Measurements from ENCODE around the gene SDHB. TPM values are rescaled to one million over a fixed set of nuclear protein-coding genes. Genes with fewer than 3 reads are reported as not detected.

Gene SDHB
- polyA plus RNA-seq, 3 donors = 116 to 275 (median 241) TPM

DNA sequence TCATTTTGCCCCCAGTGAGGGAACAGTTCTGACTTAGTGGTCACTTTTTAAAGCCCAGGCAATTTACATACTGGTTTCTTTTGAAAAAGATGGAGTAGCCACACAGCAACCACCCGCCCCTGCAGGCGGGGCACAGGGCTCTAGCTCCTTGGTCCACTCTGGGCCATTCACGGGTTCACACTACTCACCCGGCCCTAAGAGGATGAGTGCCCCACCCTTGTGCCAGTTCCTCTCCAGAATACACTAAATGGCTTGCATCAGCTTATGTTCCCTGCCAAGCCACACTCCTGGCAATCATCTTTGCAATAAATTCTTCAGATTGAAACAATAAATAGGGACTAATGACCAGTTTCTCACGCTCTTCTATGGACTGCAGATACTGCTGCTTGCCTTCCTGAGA lies 26.4 kb downstream of the SDHB start:
- H3K4me3 ChIP-seq (replicated peaks in 1 of 3; ENCODE audit: low read depth in 2 of 3, low read length in 3 of 3) = no peak overlapping the region
- H3K27me3 ChIP-seq (ENCODE audit: control insufficient read depth in 2 of 2, insufficient read depth in 2 of 2, low read length in 2 of 2) = no peaks in the 10 kb centered on the region
- peaks cover 21 to 28% of the 10 kb centered on the region in 2 donors for H3K4me1 ChIP-seq (ENCODE audit: control insufficient read depth in 1 of 2, insufficient read depth in 2 of 2, low read length in 2 of 2)
- peaks cover 79 to 98% of the 10 kb centered on the region in 2 donors for H3K36me3 Mint-ChIP-seq
- no peaks in the 10 kb centered on the region for H3K27me3 Mint-ChIP-seq (ENCODE audit: low read depth in 3 of 3)
- peaks cover 36% of the 10 kb centered on the region for H3K4me1 Mint-ChIP-seq
- intact Hi-C loops (cut with micrococcal nuclease) = no loop called here
- no peak overlapping the region for H3K4me2 ChIP-seq (replicated peaks; ENCODE audit: extremely low read depth, low read length, poor library complexity, severe bottlenecking)
- peaks cover 94 to 100% of the 10 kb centered on the region in 2 donors for H3K36me3 ChIP-seq (replicated peaks in 1 of 2; ENCODE audit: control insufficient read depth in 1 of 2, insufficient read depth in 2 of 2, low read length in 2 of 2)
- TF ChIP-seq, protein P1, sequence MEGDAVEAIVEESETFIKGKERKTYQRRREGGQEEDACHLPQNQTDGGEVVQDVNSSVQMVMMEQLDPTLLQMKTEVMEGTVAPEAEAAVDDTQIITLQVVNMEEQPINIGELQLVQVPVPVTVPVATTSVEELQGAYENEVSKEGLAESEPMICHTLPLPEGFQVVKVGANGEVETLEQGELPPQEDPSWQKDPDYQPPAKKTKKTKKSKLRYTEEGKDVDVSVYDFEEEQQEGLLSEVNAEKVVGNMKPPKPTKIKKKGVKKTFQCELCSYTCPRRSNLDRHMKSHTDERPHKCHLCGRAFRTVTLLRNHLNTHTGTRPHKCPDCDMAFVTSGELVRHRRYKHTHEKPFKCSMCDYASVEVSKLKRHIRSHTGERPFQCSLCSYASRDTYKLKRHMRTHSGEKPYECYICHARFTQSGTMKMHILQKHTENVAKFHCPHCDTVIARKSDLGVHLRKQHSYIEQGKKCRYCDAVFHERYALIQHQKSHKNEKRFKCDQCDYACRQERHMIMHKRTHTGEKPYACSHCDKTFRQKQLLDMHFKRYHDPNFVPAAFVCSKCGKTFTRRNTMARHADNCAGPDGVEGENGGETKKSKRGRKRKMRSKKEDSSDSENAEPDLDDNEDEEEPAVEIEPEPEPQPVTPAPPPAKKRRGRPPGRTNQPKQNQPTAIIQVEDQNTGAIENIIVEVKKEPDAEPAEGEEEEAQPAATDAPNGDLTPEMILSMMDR (IDR thresholded peaks at IDR 0.05) = no peak
- no peaks in the 10 kb centered on the region for H3K9me3 ChIP-seq (replicated peaks in 1 of 2; ENCODE audit: control insufficient read depth in 1 of 2, insufficient read depth in 1 of 2, low read length in 2 of 2)
- H4K20me1 ChIP-seq (ENCODE audit: insufficient read depth, low read length) = peaks cover 54% of the 10 kb centered on the region
- H3K4me3 Mint-ChIP-seq = no peak overlapping the region
- no peak for DNase-seq
- WGBS (ENCODE audit: insufficient coverage) = 51% methylated on average over 4 of the region's 5 CpGs
- H3K27ac Mint-ChIP-seq = peak overlapping the region in 5 of 7 donors; percentile 24 to 64 (median 53)
- H3K27ac ChIP-seq (ENCODE audit: low read depth in 1 of 2, low read length in 2 of 2) = peak overlapping the region; percentile 18 to 38
- peaks cover 0 to 2% (median 0%) of the 10 kb centered on the region in 7 donors for H3K9me3 Mint-ChIP-seq
- H3K79me2 ChIP-seq (ENCODE audit: insufficient read depth, low read length) = peaks cover 10% of the 10 kb centered on the region
- H3K9ac ChIP-seq (ENCODE audit: insufficient read depth, low read length, poor library complexity, severe bottlenecking) = no peak overlapping the region
- H2AFZ ChIP-seq (ENCODE audit: insufficient read depth, low read depth, low read length, poor library complexity, severe bottlenecking) = no peak overlapping the region

DNA sequence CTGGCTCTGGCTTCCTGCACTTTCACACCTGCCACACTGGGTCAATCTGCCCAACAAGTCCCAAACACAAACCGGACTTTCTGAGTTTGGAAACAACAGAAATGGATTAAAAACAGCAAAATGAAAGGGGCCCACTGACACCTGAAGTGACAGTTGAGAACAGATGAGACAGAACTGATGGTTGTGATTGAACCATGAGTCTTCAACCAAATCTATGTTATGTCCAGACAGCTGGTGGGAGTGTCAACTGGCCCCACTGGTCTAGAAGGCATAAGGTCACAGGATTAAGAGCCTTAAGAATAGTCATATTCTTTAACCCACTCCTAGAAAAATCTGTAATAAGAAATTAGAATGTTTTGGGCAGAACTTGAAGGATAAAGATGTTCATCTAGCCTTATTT lies 29.1 kb downstream of the SDHB start:
- peaks cover 84 to 99% of the 10 kb centered on the region in 2 donors for H3K36me3 Mint-ChIP-seq
- H3K27me3 Mint-ChIP-seq (ENCODE audit: low read depth in 3 of 3) = no peaks in the 10 kb centered on the region
- DNase-seq = no peak
- H3K27ac ChIP-seq (ENCODE audit: low read depth in 1 of 2, low read length in 2 of 2) = no peak overlapping the region
- H3K4me1 Mint-ChIP-seq = peaks cover 36% of the 10 kb centered on the region
- no peak overlapping the region for H2AFZ ChIP-seq (ENCODE audit: insufficient read depth, low read depth, low read length, poor library complexity, severe bottlenecking)
- no peaks in the 10 kb centered on the region for H3K27me3 ChIP-seq (ENCODE audit: control insufficient read depth in 2 of 2, insufficient read depth in 2 of 2, low read length in 2 of 2)
- no CpG with 5 or more reads among the region's 1 CpG for WGBS (ENCODE audit: insufficient coverage)
- H3K4me3 ChIP-seq (replicated peaks in 1 of 3; ENCODE audit: low read depth in 2 of 3, low read length in 3 of 3) = no peak overlapping the region
- H4K20me1 ChIP-seq (ENCODE audit: insufficient read depth, low read length) = peaks cover 48% of the 10 kb centered on the region
- no peaks in the 10 kb centered on the region for H3K9me3 ChIP-seq (replicated peaks in 1 of 2; ENCODE audit: control insufficient read depth in 1 of 2, insufficient read depth in 1 of 2, low read length in 2 of 2)
- TF ChIP-seq, protein P1 (IDR thresholded peaks at IDR 0.05) = no peak
- H3K4me3 Mint-ChIP-seq = no peak overlapping the region
- peaks cover 0 to 2% (median 0%) of the 10 kb centered on the region in 7 donors for H3K9me3 Mint-ChIP-seq
- H3K27ac Mint-ChIP-seq = peak overlapping the region in 1 of 7 donors; percentile 21
- peaks cover 21 to 28% of the 10 kb centered on the region in 2 donors for H3K4me1 ChIP-seq (ENCODE audit: control insufficient read depth in 1 of 2, insufficient read depth in 2 of 2, low read length in 2 of 2)
- intact Hi-C loops (cut with micrococcal nuclease) = no loop called here
- H3K9ac ChIP-seq (ENCODE audit: insufficient read depth, low read length, poor library complexity, severe bottlenecking) = no peak overlapping the region
- H3K4me2 ChIP-seq (replicated peaks; ENCODE audit: extremely low read depth, low read length, poor library complexity, severe bottlenecking) = no peak overlapping the region
- no peaks in the 10 kb centered on the region for H3K79me2 ChIP-seq (ENCODE audit: insufficient read depth, low read length)
- H3K36me3 ChIP-seq (replicated peaks in 1 of 2; ENCODE audit: control insufficient read depth in 1 of 2, insufficient read depth in 2 of 2, low read length in 2 of 2) = peaks cover 96 to 100% of the 10 kb centered on the region in 2 donors

All from CD14-positive monocyte (primary cell).